GM18909 (cell line): ENCODE data around the gene TIPARP.
"Not testable (repeated sequence)": the region's sequence is repeated elsewhere in the genome, so short reads cannot be mapped to it uniquely, and the experiment has no call there.

Experiments used
- ATAC-seq: cut with Tn5 transposase; IDR thresholded peaks from one replicate; pipeline ENCODE4 v1.9.1; 2021; ENCODE audit warnings: mild to moderate bottlenecking; ENCODE audit not compliant: unreplicated experiment, poor library complexity

The TIPARP gene

GRCh38 chr3:156735471-156735870 is 61.1 kb downstream of the TIPARP start:
- ATAC-seq = no peak

GRCh38 chr3:156737049-156737448 is 62.7 kb downstream of the TIPARP start:
- not testable (repeated sequence) for ATAC-seq

GRCh38 chr3:156738251-156738650 is 63.9 kb downstream of the TIPARP start:
- ATAC-seq = no peak

- no peak for ATAC-seq
These were observed 65.6 kb downstream of the TIPARP start for GRCh38 chr3:156739976-156740375.

- ATAC-seq = not testable (repeated sequence)
These were observed 66.2 kb downstream of the TIPARP start for GRCh38 chr3:156740581-156740980.

- no peak for ATAC-seq
These were observed 67.5 kb downstream of the TIPARP start for GRCh38 chr3:156741935-156742334.

GRCh38 chr3:156742401-156742800 is 68.0 kb downstream of the TIPARP start:
- ATAC-seq = no peak

- ATAC-seq = no peak
These were observed 69.5 kb downstream of the TIPARP start for GRCh38 chr3:156743859-156744258.

GRCh38 chr3:156744631-156745030 is 70.2 kb downstream of the TIPARP start:
- ATAC-seq = no peak

GRCh38 chr3:156745766-156746165 is 71.4 kb downstream of the TIPARP start:
- no peak for ATAC-seq

GRCh38 chr3:156747046-156747445 is 72.7 kb downstream of the TIPARP start:
- ATAC-seq = no peak

GRCh38 chr3:156749244-156749643 is 74.9 kb downstream of the TIPARP start:
- ATAC-seq = no peak

- ATAC-seq = no peak
These were observed 75.9 kb downstream of the TIPARP start for GRCh38 chr3:156750191-156750873.

- no peak for ATAC-seq
These were observed 76.5 kb downstream of the TIPARP start for GRCh38 chr3:156750874-156751245.

- no peak for ATAC-seq
These were observed 77.2 kb downstream of the TIPARP start for GRCh38 chr3:156751461-156752025.
